Mesodermal cell (in vitro differentiated cells): ENCODE results near the gene URB2.

Experiments
- H3K27ac ChIP-seq: 2 replicates; pipeline ENCODE4 v1.7.0; 2013; ENCODE audit warnings: mild to moderate bottlenecking, low read depth, low read length, moderate library complexity; ENCODE audit not compliant: severe bottlenecking
- H3K36me3 ChIP-seq: 2 replicates; pipeline ENCODE4 v1.7.1; 2013; ENCODE audit warnings: mild to moderate bottlenecking, low read length, moderate library complexity; ENCODE audit not compliant: control insufficient read depth, insufficient read depth
- H3K4me1 ChIP-seq: one replicate; pipeline ENCODE4 v1.7.1; 2013; ENCODE audit warnings: mild to moderate bottlenecking, low read length; ENCODE audit not compliant: insufficient read depth, control insufficient read depth, poor library complexity, severe bottlenecking
- H3K4me3 ChIP-seq: 2 replicates; pipeline ENCODE4 v1.7.0; 2013; ENCODE audit warnings: low read length, control low read depth, mild to moderate bottlenecking; ENCODE audit not compliant: insufficient read depth, poor library complexity, severe bottlenecking; ENCODE audit errors: extremely low read depth
- H3K9me3 ChIP-seq: 2 replicates; pipeline ENCODE4 v1.7.1; 2013; ENCODE audit warnings: mild to moderate bottlenecking, low read length, moderate library complexity; ENCODE audit not compliant: control insufficient read depth
- WGBS, 2 experiments: methylation state at CpG; one replicate each; pipeline ENCODE4 v1.1.5; 2013; ENCODE audit warnings: missing lambda C conversion rate in 2 of 2; ENCODE audit not compliant: insufficient coverage in 2 of 2; 5-methylcytosine and 5-hydroxymethylcytosine counted together

Gene URB2

GRCh38 chr1:229625071-229625914 is 754 bp upstream of the URB2 start:
- peaks cover 4% of the 10 kb centered on the region for H3K4me1 ChIP-seq
- peaks cover 17% of the 10 kb centered on the region for H3K36me3 ChIP-seq
- peak overlapping the region; percentile 67 for H3K27ac ChIP-seq
- H3K4me3 ChIP-seq, result peak overlapping the region; percentile 96
- H3K9me3 ChIP-seq, result no peaks in the 10 kb centered on the region
- WGBS, 2 experiments, result 1% methylated on average over 24 to 32 of the region's 86 CpGs

DNA sequence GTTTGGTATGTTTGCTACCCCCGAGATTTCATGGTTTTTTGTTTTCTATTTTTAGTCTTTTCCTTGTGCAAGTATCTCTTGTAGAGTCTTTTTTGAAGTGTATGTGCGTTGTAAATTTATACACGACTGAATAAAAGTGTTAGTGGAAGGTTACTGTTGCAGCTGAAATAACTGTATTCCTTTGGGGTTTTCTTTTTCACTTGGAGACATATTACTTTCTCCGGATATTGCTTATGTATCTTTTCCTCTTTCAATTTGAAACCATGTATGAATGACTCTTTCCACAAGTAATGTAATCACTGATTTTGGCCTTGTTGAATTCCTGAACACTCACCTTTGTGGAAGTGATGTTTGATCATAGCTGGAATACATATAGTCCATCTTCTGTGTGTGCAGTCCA is 956 bp downstream of the URB2 start:
- Histone ChIP-seq H3K9me3 (no peaks in the 10 kb centered on the region), H3K4me3 (peak overlapping the region; percentile 96), H3K4me1 (peaks cover 4% of the 10 kb centered on the region), H3K27ac (no peak overlapping the region), H3K36me3 (peaks cover 32% of the 10 kb centered on the region)
- 0% methylated on average over 3 of the region's 4 CpGs; no CpG with 5 or more reads in 1 of the 2 experiments for WGBS, 2 experiments

DNA sequence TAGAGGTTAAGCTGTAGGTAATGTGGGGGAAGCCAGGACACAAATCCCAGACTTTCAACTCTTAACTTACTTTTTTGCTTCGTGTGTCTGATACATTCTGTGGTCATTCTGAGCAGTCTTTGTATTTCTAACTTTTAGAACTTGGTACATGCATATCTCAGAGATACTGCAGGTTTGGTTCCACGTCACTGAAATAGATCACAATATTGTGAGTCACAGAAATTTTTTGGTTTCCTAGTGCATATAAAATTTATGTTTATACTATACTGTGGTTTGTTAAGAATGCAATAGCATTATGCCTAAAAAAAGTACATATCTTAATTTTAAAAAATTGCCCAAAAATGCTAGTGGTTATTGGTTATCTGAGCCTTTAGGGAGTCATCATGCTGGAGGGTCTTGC is 3.2 kb downstream of the URB2 start:
- WGBS, 2 experiments, result no CpG with 5 or more reads among the region's 2 CpGs
- H3K36me3 ChIP-seq, result peaks cover 33% of the 10 kb centered on the region
- H3K4me1 ChIP-seq, result peaks cover 4% of the 10 kb centered on the region
- no peak overlapping the region for H3K27ac ChIP-seq
- H3K4me3 ChIP-seq, result no peak overlapping the region
- H3K9me3 ChIP-seq, result no peaks in the 10 kb centered on the region

DNA sequence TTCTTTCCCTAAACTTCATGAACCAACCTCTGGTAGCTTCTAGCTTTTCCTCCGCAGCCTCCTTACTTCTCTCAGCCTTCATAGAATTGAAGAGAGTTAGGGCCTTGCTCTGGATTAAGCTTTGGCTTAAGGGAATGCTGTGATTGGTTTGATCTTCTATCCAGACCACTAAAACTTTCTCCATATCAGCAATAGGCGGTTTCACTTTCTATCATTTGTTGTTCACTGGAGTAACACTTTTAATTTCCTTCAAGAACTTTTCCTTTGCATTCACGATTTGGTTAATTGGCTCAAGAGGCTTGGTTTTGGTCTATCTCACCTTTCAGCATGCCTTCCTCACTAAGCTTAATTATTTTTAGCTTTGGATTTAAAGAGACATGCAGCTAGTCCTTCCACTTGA is 5.1 kb downstream of the URB2 start:
- no peak overlapping the region for H3K27ac ChIP-seq
- H3K4me3 ChIP-seq, result no peak overlapping the region
- WGBS, 2 experiments, result 81 to 100% methylated on average over 1 to 2 of the region's 3 CpGs
- H3K36me3 ChIP-seq, result peaks cover 52% of the 10 kb centered on the region
- H3K4me1 ChIP-seq, result no peaks in the 10 kb centered on the region
- no peaks in the 10 kb centered on the region for H3K9me3 ChIP-seq

DNA sequence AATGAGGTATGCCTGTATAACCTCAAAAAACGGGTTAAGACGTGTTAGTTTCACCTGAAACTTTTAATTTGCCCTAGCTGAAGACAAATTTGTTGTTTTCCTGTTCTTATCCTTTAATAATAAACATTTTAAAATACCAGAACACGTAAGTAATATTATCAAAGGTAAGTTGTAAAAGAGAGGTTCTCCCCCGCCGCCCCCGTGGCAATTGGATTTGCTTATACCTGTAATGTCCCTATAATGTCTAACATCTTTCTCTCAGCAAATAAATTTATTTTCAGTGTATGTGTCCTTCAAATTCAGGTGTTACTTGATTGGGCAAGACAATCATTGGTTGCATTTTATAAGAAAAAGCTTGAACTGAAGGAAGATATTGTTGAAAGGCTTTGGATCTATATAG is 5.9 kb downstream of the URB2 start:
- Histone ChIP-seq H3K9me3 (no peaks in the 10 kb centered on the region), H3K4me1 (no peaks in the 10 kb centered on the region), H3K27ac (no peak overlapping the region), H3K4me3 (no peak overlapping the region), H3K36me3 (peaks cover 60% of the 10 kb centered on the region)
- WGBS, 2 experiments, result 100% methylated on average over 1 of the region's 6 CpGs; no CpG with 5 or more reads in 1 of the 2 experiments

- H3K9me3 ChIP-seq, result no peaks in the 10 kb centered on the region
- peaks cover 65% of the 10 kb centered on the region for H3K36me3 ChIP-seq
- WGBS, 2 experiments, result 95% methylated on average over 9 of the region's 9 CpGs
- H3K27ac ChIP-seq, result no peak overlapping the region
- H3K4me3 ChIP-seq, result no peak overlapping the region
- no peaks in the 10 kb centered on the region for H3K4me1 ChIP-seq
Measured at GRCh38 chr1:229636042-229636441, 10.0 kb downstream of the URB2 start.

- Histone ChIP-seq H3K4me3 (no peak overlapping the region), H3K4me1 (no peaks in the 10 kb centered on the region), H3K9me3 (no peaks in the 10 kb centered on the region), H3K27ac (no peak overlapping the region), H3K36me3 (peaks cover 64% of the 10 kb centered on the region)
- 93 to 97% methylated on average over 12 of the region's 12 CpGs for WGBS, 2 experiments
Measured at GRCh38 chr1:229637746-229638145, 11.7 kb downstream of the URB2 start.

- Histone ChIP-seq H3K27ac (no peak overlapping the region), H3K4me1 (no peaks in the 10 kb centered on the region), H3K36me3 (peaks cover 73% of the 10 kb centered on the region), H3K9me3 (no peaks in the 10 kb centered on the region), H3K4me3 (no peak overlapping the region)
- WGBS, 2 experiments, result 98% methylated on average over 10 to 11 of the region's 12 CpGs
Measured at GRCh38 chr1:229640455-229640854, 14.4 kb downstream of the URB2 start.

DNA sequence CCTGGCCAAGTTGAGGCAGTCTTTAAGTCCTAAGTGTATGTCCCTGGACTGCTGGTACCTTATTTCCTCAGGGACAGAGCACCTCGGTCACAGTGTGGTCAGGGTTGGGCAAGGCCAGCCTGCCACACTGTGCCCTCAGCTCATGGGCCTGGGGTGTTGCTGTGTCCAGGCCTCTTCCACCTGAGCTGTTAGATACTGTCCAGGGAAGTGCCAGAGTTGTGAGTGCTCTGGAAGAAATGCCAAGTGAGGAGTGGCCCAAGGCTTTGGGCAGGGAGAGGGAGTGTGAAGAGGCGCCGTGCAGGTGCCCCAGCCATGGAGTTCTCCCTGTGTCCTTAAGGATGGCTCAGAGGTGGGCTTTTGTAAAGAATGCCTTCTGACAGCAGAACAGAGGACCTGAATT is 15.3 kb downstream of the URB2 start:
- Histone ChIP-seq H3K4me1 (no peaks in the 10 kb centered on the region), H3K27ac (no peak overlapping the region), H3K4me3 (no peak overlapping the region), H3K36me3 (peaks cover 72% of the 10 kb centered on the region), H3K9me3 (no peaks in the 10 kb centered on the region)
- WGBS, 2 experiments, result 87 to 88% methylated on average over 3 of the region's 3 CpGs

DNA sequence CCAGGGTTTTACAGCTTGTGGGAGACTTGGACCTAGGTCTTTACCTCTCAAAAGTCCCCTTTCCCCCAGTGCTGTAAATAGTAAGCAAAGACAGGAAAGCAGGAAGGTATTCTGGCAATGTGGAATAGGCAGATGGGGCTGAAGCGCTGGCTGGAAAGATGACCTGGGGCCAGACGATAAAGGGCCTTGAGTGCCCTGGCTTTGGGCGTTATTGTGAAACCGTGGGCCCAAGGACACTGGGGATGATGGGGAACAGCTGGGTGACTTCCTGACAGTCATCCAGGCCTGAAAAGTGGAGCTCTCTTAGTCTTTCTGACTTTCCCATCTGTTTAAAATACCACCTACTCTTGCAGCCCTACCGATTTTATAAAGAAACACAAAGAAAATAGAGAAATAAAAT is 16.3 kb downstream of the URB2 start:
- peaks cover 71% of the 10 kb centered on the region for H3K36me3 ChIP-seq
- H3K4me1 ChIP-seq, result no peaks in the 10 kb centered on the region
- H3K4me3 ChIP-seq, result no peak overlapping the region
- 96% methylated on average over 4 of the region's 5 CpGs for WGBS, 2 experiments
- no peaks in the 10 kb centered on the region for H3K9me3 ChIP-seq
- no peak overlapping the region for H3K27ac ChIP-seq

- Histone ChIP-seq H3K36me3 (peaks cover 72% of the 10 kb centered on the region), H3K4me1 (no peaks in the 10 kb centered on the region), H3K27ac (no peak overlapping the region), H3K4me3 (no peak overlapping the region), H3K9me3 (no peaks in the 10 kb centered on the region)
- 88 to 96% methylated on average over 4 of the region's 4 CpGs for WGBS, 2 experiments
Measured at GRCh38 chr1:229642970-229643369, 16.9 kb downstream of the URB2 start.
